ENCODE measurements around the gene SPTBN4.

DNA sequence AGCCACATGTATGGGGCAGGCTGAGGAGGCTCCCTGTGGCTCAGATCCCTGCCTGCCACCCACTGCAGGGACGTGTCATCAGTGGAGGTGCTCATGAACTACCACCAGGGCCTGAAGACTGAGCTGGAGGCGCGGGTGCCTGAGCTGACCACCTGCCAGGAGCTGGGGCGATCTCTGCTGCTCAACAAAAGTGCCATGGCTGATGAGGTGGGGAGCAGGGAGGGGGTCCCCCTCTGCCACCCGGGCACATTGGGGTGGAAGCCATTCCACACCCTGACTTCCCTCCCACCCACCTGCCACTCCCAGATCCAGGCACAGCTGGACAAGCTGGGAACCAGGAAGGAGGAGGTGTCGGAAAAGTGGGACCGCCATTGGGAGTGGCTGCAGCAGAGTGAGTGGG lies 98.6 kb downstream of the SPTBN4 start:
- TF ChIP-seq, protein P1, sequence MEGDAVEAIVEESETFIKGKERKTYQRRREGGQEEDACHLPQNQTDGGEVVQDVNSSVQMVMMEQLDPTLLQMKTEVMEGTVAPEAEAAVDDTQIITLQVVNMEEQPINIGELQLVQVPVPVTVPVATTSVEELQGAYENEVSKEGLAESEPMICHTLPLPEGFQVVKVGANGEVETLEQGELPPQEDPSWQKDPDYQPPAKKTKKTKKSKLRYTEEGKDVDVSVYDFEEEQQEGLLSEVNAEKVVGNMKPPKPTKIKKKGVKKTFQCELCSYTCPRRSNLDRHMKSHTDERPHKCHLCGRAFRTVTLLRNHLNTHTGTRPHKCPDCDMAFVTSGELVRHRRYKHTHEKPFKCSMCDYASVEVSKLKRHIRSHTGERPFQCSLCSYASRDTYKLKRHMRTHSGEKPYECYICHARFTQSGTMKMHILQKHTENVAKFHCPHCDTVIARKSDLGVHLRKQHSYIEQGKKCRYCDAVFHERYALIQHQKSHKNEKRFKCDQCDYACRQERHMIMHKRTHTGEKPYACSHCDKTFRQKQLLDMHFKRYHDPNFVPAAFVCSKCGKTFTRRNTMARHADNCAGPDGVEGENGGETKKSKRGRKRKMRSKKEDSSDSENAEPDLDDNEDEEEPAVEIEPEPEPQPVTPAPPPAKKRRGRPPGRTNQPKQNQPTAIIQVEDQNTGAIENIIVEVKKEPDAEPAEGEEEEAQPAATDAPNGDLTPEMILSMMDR (IDR thresholded peaks at IDR 0.05): no peak
- no peak for TF ChIP-seq POLR2A (IDR thresholded peaks at IDR 0.05)

Data from Peyer's patch (tissue), 4 donors.